HG03045 (cell line): ENCODE data around the gene C1orf210.

Source experiments
- ATAC-seq: cut with Tn5 transposase; IDR thresholded peaks from one replicate; pipeline ENCODE4 v1.9.1; 2021; ENCODE audit warnings: mild to moderate bottlenecking, moderate library complexity; ENCODE audit not compliant: unreplicated experiment

The C1orf210 gene

DNA sequence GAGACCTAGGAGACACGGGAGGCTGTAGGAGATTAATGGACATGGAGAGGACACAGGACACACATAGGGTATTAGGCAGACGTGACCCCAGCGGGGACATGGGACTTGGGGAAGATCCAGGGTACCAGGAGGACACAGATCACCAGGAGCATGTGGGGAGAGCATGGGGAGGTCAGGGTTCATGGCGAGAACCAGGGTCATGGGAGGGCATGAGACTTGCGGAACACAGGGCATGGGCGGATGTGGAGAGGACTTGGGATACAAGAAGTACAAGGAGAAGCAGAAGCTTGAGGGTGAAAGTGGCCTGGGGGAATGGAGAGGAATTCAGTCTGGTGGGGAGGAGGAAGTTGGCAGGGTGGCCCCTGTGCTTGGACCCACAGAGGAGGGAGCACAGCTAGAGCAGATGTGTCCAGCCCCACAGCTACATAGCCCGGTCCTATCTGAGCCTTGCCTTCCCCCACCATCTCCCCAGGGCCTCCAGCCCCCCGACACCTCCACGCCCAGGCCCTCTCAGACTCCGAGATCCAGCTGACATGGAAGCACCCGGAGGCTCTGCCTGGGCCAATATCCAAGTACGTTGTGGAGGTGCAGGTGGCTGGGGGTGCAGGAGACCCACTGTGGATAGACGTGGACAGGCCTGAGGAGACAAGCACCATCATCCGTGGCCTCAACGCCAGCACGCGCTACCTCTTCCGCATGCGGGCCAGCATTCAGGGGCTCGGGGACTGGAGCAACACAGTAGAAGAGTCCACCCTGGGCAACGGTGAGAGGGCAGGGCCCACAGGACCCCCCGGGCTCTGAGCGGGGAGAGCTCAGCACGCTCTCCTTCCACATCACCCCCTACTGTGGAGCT, 27.5 kb upstream of the C1orf210 start:
- ATAC-seq = no peak

DNA sequence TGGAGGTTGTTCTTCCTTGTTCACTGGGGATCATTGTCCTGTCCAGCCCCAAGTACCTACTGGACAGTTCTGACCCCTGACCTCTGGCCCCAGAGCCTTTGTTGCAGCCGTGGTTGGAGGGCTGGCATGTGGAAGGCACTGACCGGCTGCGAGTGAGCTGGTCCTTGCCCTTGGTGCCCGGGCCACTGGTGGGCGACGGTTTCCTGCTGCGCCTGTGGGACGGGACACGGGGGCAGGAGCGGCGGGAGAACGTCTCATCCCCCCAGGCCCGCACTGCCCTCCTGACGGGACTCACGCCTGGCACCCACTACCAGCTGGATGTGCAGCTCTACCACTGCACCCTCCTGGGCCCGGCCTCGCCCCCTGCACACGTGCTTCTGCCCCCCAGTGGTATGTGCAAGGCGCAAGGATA, 26.8 kb upstream of the C1orf210 start:
- no peak for ATAC-seq

DNA sequence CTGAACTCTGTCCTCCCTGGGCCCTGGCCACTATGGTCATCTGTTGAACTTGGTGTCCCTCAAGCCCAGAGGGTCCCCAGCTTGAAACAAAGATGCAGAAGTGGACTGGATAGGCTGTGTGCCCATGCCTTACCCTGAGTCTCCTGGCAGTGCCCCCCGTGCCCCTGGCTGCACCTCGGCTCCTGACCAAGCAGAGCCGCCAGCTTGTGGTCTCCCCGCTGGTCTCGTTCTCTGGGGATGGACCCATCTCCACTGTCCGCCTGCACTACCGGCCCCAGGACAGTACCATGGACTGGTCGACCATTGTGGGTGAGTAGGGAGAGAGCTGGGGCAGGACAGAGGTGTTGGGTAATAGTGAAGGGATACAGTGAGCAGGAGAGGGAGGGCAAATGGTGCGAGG, 26.1 kb upstream of the C1orf210 start:
- no peak for ATAC-seq

GRCh38 chr1:43309405-43310025, 24.1 kb upstream of the C1orf210 start:
- ATAC-seq = no peak

GRCh38 chr1:43308635-43309404, 23.4 kb upstream of the C1orf210 start:
- ATAC-seq = no peak

DNA sequence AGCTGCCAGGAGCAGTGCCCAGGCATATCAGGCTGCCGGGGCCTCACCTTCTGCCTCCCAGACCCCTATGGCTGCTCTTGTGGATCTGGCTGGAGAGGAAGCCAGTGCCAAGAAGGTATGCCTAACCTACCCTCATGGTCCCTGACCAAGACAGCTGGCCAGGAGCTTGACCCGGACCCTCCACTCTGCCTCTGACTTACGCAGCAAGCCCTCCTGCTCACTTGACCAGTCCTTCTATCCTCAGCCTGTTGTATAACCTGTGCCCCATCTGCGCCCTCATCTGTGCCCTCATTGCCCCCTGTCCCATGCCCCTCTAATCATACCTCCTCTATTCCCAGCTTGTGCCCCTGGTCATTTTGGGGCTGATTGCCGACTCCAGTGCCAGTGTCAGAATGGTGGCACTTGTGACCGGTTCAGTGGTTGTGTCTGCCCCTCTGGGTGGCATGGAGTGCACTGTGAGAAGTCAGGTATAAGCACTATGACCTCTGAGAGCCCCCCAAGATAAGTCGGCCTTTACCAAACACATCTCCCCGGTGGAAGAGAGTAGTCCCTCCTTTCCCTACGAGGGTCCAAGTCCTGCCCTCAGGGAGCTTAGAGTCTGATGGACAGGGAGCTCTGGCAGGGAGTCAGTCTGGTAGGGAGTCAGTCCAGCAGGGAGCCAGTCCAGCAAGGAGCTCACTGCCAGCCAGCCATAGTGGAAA, 22.2 kb upstream of the C1orf210 start:
- no peak for ATAC-seq

- no peak for ATAC-seq
Measured at GRCh38 chr1:43306688-43307457, 21.5 kb upstream of the C1orf210 start.

DNA sequence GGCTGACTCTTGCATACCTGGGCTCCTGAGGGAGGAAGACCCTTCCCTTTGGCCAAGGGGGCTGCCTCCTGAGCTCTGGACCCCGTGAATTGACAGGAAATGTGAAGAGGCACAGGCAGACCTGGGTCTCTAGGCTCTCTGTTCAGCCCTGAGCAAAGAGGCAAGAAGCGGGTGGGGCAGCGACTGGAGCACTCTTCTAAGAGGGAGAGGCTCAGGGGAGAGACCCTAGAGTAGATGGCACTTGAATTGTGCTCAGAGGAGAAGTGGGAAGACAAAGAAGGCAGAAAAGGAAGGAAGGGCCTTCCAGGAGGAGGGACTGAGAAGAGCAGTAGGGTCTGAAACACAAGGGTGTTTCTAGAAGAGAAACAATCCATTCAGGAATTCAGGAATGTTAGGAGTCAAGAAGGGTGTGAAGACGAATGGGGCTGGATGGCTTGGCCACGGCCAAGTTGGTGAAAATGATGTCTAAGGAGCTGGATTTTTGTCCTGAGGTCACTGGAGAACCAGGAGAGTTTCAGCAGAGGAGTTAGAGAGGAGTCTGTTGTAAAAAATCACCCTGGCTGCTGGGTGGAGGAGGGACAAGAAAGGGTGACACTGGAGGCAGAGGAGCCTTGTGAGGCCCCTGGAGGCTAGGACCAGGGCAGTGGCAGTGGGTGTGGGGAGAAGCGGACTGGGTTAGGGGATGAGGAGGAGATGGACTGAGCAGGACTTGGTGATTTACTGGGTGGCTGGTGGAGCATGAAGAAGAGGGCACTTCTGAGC, 20.7 kb upstream of the C1orf210 start:
- no peak for ATAC-seq

GRCh38 chr1:43305461-43305860, 20.1 kb upstream of the C1orf210 start:
- ATAC-seq = no peak

GRCh38 chr1:43304771-43305300, 19.5 kb upstream of the C1orf210 start:
- ATAC-seq = no peak

DNA sequence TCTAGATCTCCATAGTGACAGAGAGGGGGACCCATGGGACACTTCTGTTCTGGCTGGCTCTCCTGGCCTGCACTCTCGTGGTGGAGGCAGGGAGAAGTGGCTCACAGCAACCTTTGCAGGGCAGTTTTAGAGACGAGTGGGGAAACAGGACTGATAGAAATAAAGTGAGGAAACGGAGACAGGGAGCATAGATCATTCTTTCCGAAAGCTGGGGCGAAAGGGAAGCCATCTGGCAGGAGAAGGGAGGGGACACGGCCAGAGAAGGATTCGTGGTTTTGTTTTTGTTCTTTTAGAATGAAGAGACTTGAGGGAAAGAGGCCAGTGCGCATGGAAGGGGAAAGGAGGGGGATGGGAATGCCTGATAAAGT, 18.9 kb upstream of the C1orf210 start:
- ATAC-seq = no peak

DNA sequence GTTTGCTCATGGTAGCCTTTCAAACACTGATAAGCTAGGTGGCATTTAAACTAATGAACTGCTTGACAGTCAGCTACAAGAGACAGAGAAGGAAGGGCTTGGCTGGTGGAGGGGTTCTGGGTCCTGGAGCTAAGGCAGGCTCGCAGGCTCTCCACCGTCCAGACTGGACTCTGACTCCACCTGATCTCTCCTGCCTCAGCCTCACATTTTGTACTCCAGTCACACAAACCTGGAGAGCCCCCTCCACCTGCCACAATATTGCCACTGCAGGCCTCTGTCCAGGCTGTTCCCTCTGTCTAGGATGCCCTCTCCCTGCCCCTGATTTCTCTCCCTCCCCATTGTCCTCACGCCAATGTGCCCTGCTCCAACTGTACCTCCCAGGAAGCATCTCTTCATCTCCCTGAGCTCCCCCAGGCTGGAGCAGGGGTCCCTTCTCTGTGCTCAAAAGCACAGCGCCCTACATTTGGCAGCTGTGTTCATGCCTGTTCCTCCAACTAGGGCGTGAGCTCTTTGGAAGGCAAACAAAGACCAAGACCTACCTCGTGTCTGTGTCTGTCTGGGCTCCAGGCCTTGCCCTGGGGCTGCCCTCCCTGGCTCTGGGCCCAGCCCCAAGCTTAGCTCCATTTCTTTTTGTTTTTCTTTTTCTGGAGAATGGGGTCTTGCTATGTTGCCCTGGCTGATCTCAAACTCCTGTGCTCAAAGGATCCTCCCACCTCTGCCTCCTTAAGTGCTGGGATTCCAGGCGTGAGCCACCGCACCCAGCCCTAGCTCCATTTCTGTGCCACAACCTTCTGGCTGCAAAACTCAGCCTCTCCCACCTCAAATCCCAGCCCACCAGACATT, 18.3 kb upstream of the C1orf210 start:
- no peak for ATAC-seq

- no peak for ATAC-seq
Measured at GRCh38 chr1:43302721-43303470, 17.5 kb upstream of the C1orf210 start.

GRCh38 chr1:43302201-43302600, 16.8 kb upstream of the C1orf210 start:
- no peak for ATAC-seq

DNA sequence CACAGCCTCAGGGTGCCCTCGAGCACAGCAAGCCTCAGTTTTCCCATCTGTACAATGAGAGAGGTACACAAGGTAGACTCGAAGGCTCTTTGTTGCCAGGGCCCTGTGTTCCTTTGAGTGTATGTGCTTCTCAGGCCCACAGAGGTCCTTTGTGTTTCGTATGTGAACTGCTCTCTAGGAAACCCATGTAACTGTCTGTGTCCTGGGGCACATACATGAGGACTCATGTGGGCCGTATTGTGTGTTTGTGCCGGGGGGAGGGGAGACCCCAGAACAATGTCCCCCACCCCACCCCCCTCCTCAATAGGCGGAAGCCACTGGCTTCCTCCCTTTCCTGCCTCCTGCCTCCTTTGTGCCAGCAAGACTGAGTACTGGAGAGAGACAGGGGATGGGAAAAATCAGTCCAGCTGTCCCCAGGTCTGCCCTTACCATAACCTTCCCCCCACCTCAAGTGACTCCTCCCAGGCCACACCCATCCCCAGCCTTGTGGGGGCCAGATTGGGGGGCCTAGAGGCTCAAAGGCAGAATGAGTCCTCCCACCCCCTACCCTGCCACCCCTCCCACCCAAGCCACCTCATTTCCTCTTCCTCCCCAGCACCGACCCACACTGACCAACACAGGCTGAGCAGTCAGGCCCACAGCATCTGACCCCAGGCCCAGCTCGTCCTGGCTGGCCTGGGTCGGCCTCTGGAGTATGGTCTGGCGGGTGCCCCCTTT, 15.2 kb upstream of the C1orf210 start, which contains the start of gene TIE1:
TSS of gene TIE1 (plus strand) at position 605 of the 717 bp plus-strand sequence. CDS start at position 695, 90 bp downstream.
- no peak for ATAC-seq

DNA sequence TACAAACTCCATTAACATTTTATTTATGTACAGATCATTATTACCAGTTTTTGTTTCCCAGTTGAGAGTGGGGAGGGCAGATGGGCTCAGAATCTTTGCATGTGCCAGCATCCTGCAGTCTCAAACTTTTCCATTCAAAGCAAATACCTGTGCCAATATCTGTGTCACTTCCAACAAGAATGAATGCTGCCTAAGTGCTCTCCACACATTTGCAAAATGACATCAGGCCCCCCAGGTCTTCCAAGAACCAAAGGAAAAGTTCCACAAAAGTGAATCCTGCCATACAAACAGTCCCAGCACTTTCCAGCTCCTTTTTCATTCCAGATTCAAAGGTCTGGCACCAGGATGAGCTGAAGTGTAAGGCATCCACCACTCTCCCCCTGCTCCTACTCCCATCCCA, 13.7 kb upstream of the C1orf210 start:
- no peak for ATAC-seq

DNA sequence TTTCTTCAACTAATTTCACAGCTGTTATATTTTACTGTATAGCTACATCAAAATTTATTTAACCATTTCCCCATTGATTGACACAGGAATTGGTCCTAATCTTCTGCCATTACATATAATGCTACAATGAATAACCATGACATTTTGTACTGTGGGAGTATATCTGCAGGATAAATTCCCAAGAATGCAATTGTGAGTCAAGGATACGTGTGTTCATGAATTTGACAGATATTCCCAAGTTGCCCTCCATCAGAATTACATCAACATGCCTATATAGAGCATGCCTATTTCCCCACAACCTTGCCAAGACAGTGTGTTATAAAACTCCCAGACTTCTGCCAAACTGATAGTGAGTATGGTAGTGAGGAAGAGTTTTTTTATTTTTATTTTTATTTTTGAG, 12.7 kb upstream of the C1orf210 start:
- ATAC-seq = no peak
